Measurements from ENCODE around the gene USP21. TPM values are rescaled to one million over a fixed set of nuclear protein-coding genes. Genes with fewer than 3 reads are reported as not detected.
"Not testable (repeated sequence)": the region's sequence is repeated elsewhere in the genome, so short reads cannot be mapped to it uniquely, and the experiment has no call there.

The USP21 gene
- total RNA-seq (2014; rRNA removed): 9.1 and 15.3 TPM in 2 replicates
- 11.2 TPM for polyA plus RNA-seq (2012)

- peak; percentile 84 for DNase-seq (ENCODE audit: low read depth)
Measured at GRCh38 chr1:161159087-161159912, at the start of gene USP21. Gene USP21, plus strand, starts transcription at chr1:161159500. Its CDS starts 1,141 bp downstream, at chr1:161160641.

GRCh38 chr1:161111117-161111516 lies 48.2 kb upstream of the USP21 start:
- no peak for DNase-seq (ENCODE audit: low read depth)

- DNase-seq (ENCODE audit: low read depth): no peak
Measured at GRCh38 chr1:161111527-161111926, 47.8 kb upstream of the USP21 start.

- no peak for DNase-seq (ENCODE audit: low read depth)
Measured at GRCh38 chr1:161113915-161114314, 45.4 kb upstream of the USP21 start.

- DNase-seq (ENCODE audit: low read depth): no peak
Measured at GRCh38 chr1:161114556-161114955, 44.7 kb upstream of the USP21 start.

GRCh38 chr1:161115132-161115711 lies 44.1 kb upstream of the USP21 start:
- DNase-seq (ENCODE audit: low read depth): peak; percentile 83

GRCh38 chr1:161115961-161116360 lies 43.3 kb upstream of the USP21 start:
- DNase-seq (ENCODE audit: low read depth): not testable (repeated sequence)

GRCh38 chr1:161117759-161118581 lies 41.3 kb upstream of the USP21 start, which contains the start of the genes NIT1 and PFDN2:
Gene NIT1, plus strand, starts transcription at chr1:161118105. Its CDS starts 72 bp downstream, at chr1:161118177.
Gene PFDN2, minus strand, starts transcription at chr1:161118037. Its CDS starts 11 bp downstream, at chr1:161118026.
- peak; percentile 76 for DNase-seq (ENCODE audit: low read depth)

GRCh38 chr1:161119092-161119903 lies 40.0 kb upstream of the USP21 start:
- peak; percentile 49 for DNase-seq (ENCODE audit: low read depth)

GRCh38 chr1:161121042-161121650 lies 38.2 kb upstream of the USP21 start:
- DNase-seq (ENCODE audit: low read depth): no peak

GRCh38 chr1:161121834-161122233 lies 37.5 kb upstream of the USP21 start:
- no peak for DNase-seq (ENCODE audit: low read depth)

GRCh38 chr1:161122967-161123366 lies 36.3 kb upstream of the USP21 start:
- DNase-seq (ENCODE audit: low read depth): no peak

- DNase-seq (ENCODE audit: low read depth): no peak
Measured at GRCh38 chr1:161127649-161128048, 31.7 kb upstream of the USP21 start.

- DNase-seq (ENCODE audit: low read depth): peak; percentile 4
Measured at GRCh38 chr1:161128591-161129420, 30.5 kb upstream of the USP21 start.

- no peak for DNase-seq (ENCODE audit: low read depth)
Measured at GRCh38 chr1:161130266-161130665, 29.0 kb upstream of the USP21 start.

- peak; percentile 35 for DNase-seq (ENCODE audit: low read depth)
Measured at GRCh38 chr1:161131523-161132409, 27.5 kb upstream of the USP21 start.

GRCh38 chr1:161132410-161133219 lies 26.7 kb upstream of the USP21 start, which contains the start of gene DEDD:
Gene DEDD, minus strand, starts transcription at chr1:161132667. Its CDS starts 8,205 bp downstream, at chr1:161124462.
- DNase-seq (ENCODE audit: low read depth): peak; percentile 97

Measured in LHCN-M2 (cell line).